ENCODE results near the gene HTT.

Gene HTT

DNA sequence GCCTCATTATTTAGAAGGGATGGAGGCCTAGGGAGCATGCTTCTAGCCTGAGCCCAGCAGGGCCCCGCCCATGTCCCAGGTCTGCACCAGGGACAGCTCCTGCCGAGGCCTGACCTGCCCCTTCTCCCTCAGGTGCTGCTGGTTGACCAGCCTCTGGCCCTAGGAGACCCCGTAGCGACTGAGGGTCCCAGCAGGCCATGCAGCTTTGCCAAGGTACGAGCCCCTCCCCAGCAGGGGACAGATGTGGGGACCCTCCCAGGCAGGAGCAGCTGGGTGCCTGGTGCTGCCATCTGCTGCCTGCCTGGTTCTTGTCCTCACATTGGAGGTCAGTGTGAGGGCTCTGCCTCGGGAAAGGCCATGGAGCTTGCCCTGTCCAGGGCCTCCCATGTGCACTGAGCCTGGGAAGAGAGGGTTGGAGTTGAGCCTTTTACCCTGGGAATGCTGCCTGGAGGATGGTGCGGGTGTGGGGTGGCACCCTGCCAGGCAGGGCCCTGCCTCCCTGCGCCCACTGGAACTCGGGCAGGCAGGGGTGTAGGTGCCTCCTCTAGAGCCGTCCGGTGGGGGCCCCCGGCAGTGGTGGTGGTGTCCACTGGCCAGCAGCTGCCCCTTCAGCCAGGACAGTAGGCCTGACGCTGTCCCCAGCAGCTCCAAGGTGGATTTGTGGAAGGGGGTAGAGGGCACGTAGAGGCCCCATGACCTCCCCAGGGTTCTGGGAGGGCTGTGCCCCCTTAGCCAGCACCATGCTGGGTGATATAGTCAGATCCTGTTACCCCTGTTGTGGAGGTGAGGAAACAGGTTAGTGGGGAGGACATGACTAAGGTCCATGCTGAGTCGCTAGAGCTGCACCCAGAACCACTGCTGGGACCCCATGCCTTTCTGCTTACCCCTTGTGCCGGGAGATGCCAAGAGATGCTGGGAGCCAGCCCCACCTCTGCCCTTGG lies 172.2 kb downstream of the HTT start:
- TF ChIP-seq, protein P1, sequence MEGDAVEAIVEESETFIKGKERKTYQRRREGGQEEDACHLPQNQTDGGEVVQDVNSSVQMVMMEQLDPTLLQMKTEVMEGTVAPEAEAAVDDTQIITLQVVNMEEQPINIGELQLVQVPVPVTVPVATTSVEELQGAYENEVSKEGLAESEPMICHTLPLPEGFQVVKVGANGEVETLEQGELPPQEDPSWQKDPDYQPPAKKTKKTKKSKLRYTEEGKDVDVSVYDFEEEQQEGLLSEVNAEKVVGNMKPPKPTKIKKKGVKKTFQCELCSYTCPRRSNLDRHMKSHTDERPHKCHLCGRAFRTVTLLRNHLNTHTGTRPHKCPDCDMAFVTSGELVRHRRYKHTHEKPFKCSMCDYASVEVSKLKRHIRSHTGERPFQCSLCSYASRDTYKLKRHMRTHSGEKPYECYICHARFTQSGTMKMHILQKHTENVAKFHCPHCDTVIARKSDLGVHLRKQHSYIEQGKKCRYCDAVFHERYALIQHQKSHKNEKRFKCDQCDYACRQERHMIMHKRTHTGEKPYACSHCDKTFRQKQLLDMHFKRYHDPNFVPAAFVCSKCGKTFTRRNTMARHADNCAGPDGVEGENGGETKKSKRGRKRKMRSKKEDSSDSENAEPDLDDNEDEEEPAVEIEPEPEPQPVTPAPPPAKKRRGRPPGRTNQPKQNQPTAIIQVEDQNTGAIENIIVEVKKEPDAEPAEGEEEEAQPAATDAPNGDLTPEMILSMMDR (IDR thresholded peaks at IDR 0.05; ENCODE audit: insufficient read depth, low read length): no peak
- TF ChIP-seq POLR2AphosphoS5 (IDR thresholded peaks at IDR 0.05; ENCODE audit: low read depth) (no peak), SPI1 (IDR thresholded peaks at IDR 0.05; ENCODE audit: borderline replicate concordance, low read depth) (no peak), GABPA (IDR thresholded peaks at IDR 0.05; ENCODE audit: low read depth) (no peak)
- TF ChIP-seq, protein P2, sequence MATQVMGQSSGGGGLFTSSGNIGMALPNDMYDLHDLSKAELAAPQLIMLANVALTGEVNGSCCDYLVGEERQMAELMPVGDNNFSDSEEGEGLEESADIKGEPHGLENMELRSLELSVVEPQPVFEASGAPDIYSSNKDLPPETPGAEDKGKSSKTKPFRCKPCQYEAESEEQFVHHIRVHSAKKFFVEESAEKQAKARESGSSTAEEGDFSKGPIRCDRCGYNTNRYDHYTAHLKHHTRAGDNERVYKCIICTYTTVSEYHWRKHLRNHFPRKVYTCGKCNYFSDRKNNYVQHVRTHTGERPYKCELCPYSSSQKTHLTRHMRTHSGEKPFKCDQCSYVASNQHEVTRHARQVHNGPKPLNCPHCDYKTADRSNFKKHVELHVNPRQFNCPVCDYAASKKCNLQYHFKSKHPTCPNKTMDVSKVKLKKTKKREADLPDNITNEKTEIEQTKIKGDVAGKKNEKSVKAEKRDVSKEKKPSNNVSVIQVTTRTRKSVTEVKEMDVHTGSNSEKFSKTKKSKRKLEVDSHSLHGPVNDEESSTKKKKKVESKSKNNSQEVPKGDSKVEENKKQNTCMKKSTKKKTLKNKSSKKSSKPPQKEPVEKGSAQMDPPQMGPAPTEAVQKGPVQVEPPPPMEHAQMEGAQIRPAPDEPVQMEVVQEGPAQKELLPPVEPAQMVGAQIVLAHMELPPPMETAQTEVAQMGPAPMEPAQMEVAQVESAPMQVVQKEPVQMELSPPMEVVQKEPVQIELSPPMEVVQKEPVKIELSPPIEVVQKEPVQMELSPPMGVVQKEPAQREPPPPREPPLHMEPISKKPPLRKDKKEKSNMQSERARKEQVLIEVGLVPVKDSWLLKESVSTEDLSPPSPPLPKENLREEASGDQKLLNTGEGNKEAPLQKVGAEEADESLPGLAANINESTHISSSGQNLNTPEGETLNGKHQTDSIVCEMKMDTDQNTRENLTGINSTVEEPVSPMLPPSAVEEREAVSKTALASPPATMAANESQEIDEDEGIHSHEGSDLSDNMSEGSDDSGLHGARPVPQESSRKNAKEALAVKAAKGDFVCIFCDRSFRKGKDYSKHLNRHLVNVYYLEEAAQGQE (IDR thresholded peaks at IDR 0.05; ENCODE audit: insufficient replicate concordance, low read depth): peak; percentile 73
- Histone ChIP-seq H3K4me3 (replicated peaks; ENCODE audit: insufficient read depth, low read length) (no peak overlapping the region), H3K27ac (replicated peaks) (no peak overlapping the region), H3K27me3 (ENCODE audit: insufficient read depth, poor library complexity, severe bottlenecking) (no peaks in the 10 kb centered on the region)
- DNase-seq (ENCODE audit: low read depth in 1 of 2, low spot score in 1 of 2): no peak

DNA sequence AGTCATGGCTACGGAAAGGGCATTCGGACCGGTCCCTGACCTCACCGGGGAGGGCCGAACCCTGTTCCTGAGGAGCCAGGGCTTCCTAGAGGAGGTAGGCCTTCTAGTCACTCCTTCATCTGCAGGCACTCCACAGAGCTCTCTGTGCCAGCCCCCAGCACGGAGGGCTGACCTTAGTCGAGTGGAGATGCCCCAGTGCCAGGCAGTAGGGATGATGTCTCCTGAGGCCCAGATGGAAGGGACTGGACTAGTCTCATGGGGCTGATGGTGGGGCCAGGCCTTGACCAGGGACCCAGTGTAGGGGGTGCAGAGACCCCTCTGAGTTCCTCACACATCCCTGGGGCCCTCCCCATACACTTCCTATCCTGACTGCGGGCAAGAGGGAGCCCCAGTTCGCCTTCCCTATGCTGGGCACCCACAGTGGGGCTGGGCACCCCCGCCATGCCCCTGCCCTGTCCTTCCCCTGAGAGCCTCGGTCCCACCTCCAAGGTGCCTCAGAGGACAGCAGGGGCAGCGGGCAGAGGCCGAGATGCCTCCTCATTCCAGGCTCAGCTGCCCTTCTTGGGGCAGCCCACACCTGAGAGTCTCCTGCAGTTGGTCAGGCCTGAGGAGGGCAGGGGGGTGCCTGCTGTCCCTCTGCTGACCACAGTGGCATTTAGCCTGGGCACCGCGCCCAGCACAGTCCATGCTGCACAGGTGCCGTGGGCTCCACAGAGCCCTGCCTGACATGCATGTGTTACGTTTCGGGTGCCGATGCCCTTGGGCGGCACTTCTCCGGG lies 173.1 kb downstream of the HTT start:
- TF ChIP-seq, protein P1 (IDR thresholded peaks at IDR 0.05; ENCODE audit: insufficient read depth, low read length): no peak
- TF ChIP-seq POLR2AphosphoS5 (IDR thresholded peaks at IDR 0.05; ENCODE audit: low read depth): no peak
- TF ChIP-seq GABPA (IDR thresholded peaks at IDR 0.05; ENCODE audit: low read depth): no peak
- TF ChIP-seq SPI1 (IDR thresholded peaks at IDR 0.05; ENCODE audit: borderline replicate concordance, low read depth): no peak
- TF ChIP-seq, protein P2 (IDR thresholded peaks at IDR 0.05; ENCODE audit: insufficient replicate concordance, low read depth): no peak
- DNase-seq (ENCODE audit: low read depth in 1 of 2, low spot score in 1 of 2): no peak
- Histone ChIP-seq H3K27me3 (ENCODE audit: insufficient read depth, poor library complexity, severe bottlenecking) (no peaks in the 10 kb centered on the region), H3K27ac (replicated peaks) (no peak overlapping the region), H3K4me3 (replicated peaks; ENCODE audit: insufficient read depth, low read length) (no peak overlapping the region)

DNA sequence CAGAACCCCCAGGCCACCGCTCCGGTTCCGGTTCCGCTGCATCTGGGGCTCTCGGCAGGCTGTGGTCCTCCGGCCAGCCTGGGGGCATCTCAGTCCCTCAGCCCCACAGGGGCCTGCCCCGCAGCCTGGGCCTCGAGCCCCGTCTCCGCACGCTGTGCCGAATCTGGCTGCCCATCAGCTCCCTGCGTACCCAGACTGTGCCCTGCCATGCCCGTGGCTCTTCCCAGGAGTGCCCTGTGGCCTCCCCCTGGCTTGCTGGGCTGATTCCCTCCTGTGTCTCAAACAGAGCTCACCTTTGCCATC lies 173.6 kb downstream of the HTT start:
- Histone ChIP-seq H3K27me3 (ENCODE audit: insufficient read depth, poor library complexity, severe bottlenecking) (no peaks in the 10 kb centered on the region), H3K4me3 (replicated peaks; ENCODE audit: insufficient read depth, low read length) (no peak overlapping the region), H3K27ac (replicated peaks) (no peak overlapping the region)
- no peak for TF ChIP-seq POLR2AphosphoS5 (IDR thresholded peaks at IDR 0.05; ENCODE audit: low read depth)
- TF ChIP-seq SPI1 (IDR thresholded peaks at IDR 0.05; ENCODE audit: borderline replicate concordance, low read depth): no peak
- TF ChIP-seq GABPA (IDR thresholded peaks at IDR 0.05; ENCODE audit: low read depth): no peak
- TF ChIP-seq, protein P2 (IDR thresholded peaks at IDR 0.05; ENCODE audit: insufficient replicate concordance, low read depth): no peak
- TF ChIP-seq, protein P1 (IDR thresholded peaks at IDR 0.05; ENCODE audit: insufficient read depth, low read length): no peak
- no peak for DNase-seq (ENCODE audit: low read depth in 1 of 2, low spot score in 1 of 2)
